COLO668 (cell line): ENCODE data around the gene FOXG1.
A peak's percentile ranks its signal among the peaks of the same experiment; 100 is the strongest.

ENCODE experiments used
- DNase-seq: peaks from one replicate; lab custom pipeline; 2025; ENCODE audit not compliant: unreplicated experiment; lab: John Stamatoyannopoulos, UW

Gene FOXG1

GRCh38 chr14:28761438-28762291 is 4.9 kb upstream of the FOXG1 start:
- no peak for DNase-seq

GRCh38 chr14:28762303-28762954 is 4.2 kb upstream of the FOXG1 start:
- no peak for DNase-seq

- DNase-seq = no peak
Measured at GRCh38 chr14:28762955-28763326, 3.6 kb upstream of the FOXG1 start.

- DNase-seq = no peak
Measured at GRCh38 chr14:28763751-28764256, 2.8 kb upstream of the FOXG1 start.

GRCh38 chr14:28764257-28765160 is 2.1 kb upstream of the FOXG1 start:
- peak; percentile 69 for DNase-seq

- DNase-seq = peak; percentile 76
Measured at GRCh38 chr14:28765169-28765830, 1.3 kb upstream of the FOXG1 start.

GRCh38 chr14:28765831-28766468 is 637 bp upstream of the FOXG1 start:
- DNase-seq = peak; percentile 80

- peak; percentile 83 for DNase-seq
Measured at GRCh38 chr14:28767030-28767852, 654 bp downstream of the FOXG1 start.

- DNase-seq = peak; percentile 95
Measured at GRCh38 chr14:28767853-28768741, 1.5 kb downstream of the FOXG1 start.

GRCh38 chr14:28769276-28769880 is 2.8 kb downstream of the FOXG1 start:
- DNase-seq = no peak

- DNase-seq = no peak
Measured at GRCh38 chr14:28770061-28770460, 3.5 kb downstream of the FOXG1 start.

- no peak for DNase-seq
Measured at GRCh38 chr14:28770630-28771029, 4.0 kb downstream of the FOXG1 start.

GRCh38 chr14:28771168-28771567 is 4.6 kb downstream of the FOXG1 start:
- no peak for DNase-seq

- no peak for DNase-seq
Measured at GRCh38 chr14:28772613-28773012, 6.0 kb downstream of the FOXG1 start.

- DNase-seq = no peak
Measured at GRCh38 chr14:28773176-28773575, 6.6 kb downstream of the FOXG1 start.

GRCh38 chr14:28773861-28774691 is 7.5 kb downstream of the FOXG1 start:
- no peak for DNase-seq
